ENCODE measurements around the gene NR0B2.
"Not testable (repeated sequence)": the region's sequence is repeated elsewhere in the genome, so short reads cannot be mapped to it uniquely, and the experiment has no call there.

The NR0B2 gene

DNA sequence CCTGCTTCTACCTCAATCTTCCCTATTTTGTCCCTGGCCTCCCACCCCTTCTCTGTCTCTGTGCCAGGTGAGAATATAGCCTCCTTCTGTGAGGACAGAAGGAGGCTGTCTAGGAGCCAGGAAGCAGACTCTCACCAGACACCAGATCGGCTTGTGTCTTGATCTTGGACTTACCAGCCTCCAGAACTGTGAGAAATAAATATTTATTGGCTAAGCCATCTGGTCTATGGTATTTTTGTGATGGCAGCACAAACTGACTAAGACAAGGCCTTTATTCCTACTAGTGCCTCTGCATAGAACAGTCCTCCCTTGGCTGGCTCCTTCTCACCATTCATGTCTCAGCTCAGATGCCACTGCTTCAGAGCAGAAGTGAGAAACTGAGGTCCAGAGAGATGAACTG lies 25.5 kb downstream of the NR0B2 start:
- DNase-seq, result no peak

DNA sequence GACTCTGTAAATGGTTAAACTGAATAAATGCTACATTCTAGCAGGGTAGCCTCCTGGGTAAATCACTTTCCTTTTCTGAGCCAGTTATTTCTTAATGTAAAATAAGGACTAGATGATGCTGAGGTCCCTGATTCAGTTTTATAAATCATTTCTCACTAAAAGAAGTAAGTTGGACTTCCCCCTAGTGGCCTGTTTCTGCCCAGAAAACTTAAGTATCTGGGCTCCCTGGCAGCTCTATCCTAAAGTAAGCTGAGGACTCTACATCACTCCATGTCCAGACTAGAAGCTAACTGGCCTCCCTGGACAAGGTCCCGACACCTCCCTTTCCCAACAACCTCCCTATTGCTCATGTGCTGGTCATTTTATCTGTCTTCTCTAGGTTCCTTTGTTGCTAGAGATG lies 26.6 kb downstream of the NR0B2 start:
- DNase-seq, result peak; percentile 17

GRCh38 chr1:26882696-26883463 lies 30.9 kb downstream of the NR0B2 start:
- DNase-seq, result no peak

DNA sequence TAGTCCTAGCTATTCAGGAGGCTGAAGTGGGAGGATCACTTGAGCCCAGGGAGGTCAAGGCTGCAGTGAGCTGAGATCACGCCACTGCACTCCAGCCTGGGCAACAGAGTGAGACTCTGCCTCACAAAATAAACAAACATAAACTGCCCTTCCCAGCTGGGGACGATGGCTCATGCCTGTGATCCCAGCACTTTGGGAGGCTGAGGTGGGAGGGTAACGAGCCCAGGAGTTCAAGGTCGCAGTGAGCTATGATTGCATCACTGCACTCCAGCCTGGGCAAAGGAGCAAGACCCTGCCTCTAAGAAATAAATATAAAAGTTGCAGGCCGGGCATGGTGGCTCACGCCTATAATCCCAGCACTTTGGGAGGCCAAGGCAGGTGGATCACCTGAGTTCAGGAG lies 32.2 kb downstream of the NR0B2 start:
- DNase-seq, result not testable (repeated sequence)

GRCh38 chr1:26879793-26880192 lies 34.0 kb downstream of the NR0B2 start:
- no peak for DNase-seq

- no peak for DNase-seq
Observed at GRCh38 chr1:26877326-26877725, 36.4 kb downstream of the NR0B2 start.

GRCh38 chr1:26874896-26875295 lies 38.9 kb downstream of the NR0B2 start:
- no peak for DNase-seq

GRCh38 chr1:26873097-26873496 lies 40.7 kb downstream of the NR0B2 start:
- DNase-seq, result not testable (repeated sequence)

DNA sequence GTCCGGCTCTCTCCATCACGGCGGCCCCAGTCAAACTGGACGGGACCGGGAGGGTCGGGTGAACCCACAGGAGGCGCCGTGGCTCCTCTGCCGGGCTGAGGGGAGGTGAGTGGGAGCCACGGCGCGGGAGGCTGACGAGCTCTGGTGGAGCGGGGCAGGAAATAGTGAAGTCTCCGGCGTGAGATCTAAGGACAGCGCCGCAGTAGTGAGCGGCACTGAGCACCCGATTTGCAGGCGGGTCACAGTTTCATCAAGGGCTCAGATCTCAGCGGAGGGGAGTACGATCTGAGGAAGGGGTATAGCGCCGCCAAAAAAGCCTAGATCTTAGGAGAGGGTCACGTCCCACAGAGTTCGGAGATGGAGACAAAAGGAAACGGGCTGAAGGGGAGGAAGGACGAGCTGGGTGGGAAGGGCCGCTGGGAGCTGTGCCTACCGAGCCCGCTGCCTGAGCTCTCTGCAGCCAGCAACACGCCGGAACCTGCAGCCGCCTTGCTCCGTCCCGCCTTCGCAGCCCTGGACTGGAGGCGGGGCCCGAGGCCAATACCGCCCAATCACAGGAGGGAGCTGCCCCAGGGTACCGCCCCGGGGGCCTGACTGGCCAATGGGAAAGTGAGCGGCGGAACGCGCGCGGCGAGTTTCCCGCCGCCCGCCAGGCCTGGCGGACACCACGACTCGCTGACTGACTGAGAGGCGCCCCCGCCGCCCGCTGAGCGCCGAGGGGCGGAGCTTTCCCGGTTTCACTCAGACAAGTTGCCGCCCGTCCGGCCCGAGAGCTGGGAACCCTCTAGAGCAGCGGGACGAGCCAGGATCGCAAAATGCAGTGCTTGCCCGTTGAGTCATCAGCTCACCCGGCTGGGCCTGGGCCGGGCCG lies 48.9 kb downstream of the NR0B2 start:
- peak; percentile 94 for DNase-seq

DNA sequence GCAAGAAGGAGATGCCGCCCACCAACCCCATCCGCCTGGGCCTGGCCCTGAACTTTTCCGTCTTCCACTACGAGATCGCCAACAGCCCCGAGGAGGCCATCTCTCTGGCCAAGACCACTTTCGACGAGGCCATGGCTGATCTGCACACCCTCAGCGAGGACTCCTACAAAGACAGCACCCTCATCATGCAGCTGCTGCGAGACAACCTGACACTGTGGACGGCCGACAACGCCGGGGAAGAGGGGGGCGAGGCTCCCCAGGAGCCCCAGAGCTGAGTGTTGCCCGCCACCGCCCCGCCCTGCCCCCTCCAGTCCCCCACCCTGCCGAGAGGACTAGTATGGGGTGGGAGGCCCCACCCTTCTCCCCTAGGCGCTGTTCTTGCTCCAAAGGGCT lies 50.1 kb downstream of the NR0B2 start:
- no peak for DNase-seq

GRCh38 chr1:26862781-26863684 lies 50.7 kb downstream of the NR0B2 start, which contains the start of gene SFN:
TSS of gene SFN (plus strand) at chr1:26863149. CDS start at chr1:26863213, 64 bp downstream.
- no peak for DNase-seq

DNA sequence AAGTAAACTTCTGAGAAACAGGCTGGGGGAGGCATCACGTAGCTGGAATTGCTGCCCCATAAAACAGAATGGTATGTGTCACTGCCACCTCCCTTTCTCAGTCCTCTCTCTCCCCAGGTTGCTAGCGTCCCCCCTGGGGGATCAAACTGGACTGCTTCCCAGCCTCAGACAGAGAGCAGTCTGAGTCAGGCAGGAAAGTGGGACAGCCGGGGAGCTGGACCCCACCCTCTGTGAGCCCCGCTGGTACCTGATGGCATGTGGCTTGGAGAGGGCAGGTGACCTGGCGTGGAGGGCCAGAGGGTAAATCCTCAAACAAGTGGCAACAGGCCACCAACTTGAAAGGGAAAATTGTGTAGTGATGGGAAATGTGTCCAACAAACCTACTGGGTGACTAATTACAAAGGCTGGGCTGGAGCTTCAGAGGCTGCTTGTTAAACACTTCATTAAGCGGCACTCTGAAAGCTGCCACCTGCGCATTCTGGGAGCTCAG lies 51.8 kb downstream of the NR0B2 start:
- no peak for DNase-seq
